Left lung (tissue), 10 donors: ENCODE results near the gene ASB2. TPM values are rescaled to one million over a fixed set of nuclear protein-coding genes. Genes with fewer than 3 reads are reported as not detected.

Source experiments
- ATAC-seq: fragments of 200-7000 bp; cut with Tn5 transposase; one replicate; pipeline ENCODE4 v1.9.1; 2020; ENCODE audit warnings: moderate library complexity
- DNase-seq, 4 donors: peaks; one replicate each; pipeline ENCODE4 v3.0.0-alpha.2; 2013 to 2020
- H3K27ac ChIP-seq, 2 donors: fragments of 200-600 bp; sonication (generic) in 1 of 2; one replicate each; pipeline versions ENCODE4 v1.5.0 to v1.8.0; 2020 to 2021
- H3K27me3 ChIP-seq, 2 donors: fragments of 200-600 bp; sonication (generic) in 1 of 2; one replicate each; pipeline versions ENCODE4 v1.5.0 to v1.8.0; 2020 to 2021
- H3K36me3 ChIP-seq, 2 donors: fragments of 200-600 bp; sonication (generic) in 1 of 2; one replicate each; pipeline versions ENCODE4 v1.5.0 to v1.8.0; 2020 to 2021
- H3K4me1 ChIP-seq, 2 donors: fragments of 200-600 bp; one replicate each; pipeline ENCODE4 v1.8.0; 2021
- H3K4me3 ChIP-seq, 2 donors: fragments of 200-600 bp; sonication (generic) in 1 of 2; one replicate each; pipeline versions ENCODE4 v1.5.0 to v1.8.0; 2020 to 2021; ENCODE audit warnings: mild to moderate bottlenecking in 1 of 2
- H3K9me3 ChIP-seq, 2 donors: fragments of 200-600 bp; sonication (generic) in 1 of 2; one replicate each; pipeline versions ENCODE4 v1.5.0 to v1.8.0; 2020 to 2021
- CTCF ChIP-seq, 2 donors: fragments of 200-600 bp; sonication (generic) in 1 of 2; IDR thresholded peaks; one replicate each; pipeline versions ENCODE4 v1.5.0 to v1.8.0; 2021; ENCODE audit warnings: antibody characterized with exemption in 2 of 2
- intact Hi-C, 2 donors: fragments of 100-400 bp; cut with DNase I; formaldehyde crosslinking; loops; one replicate each; pipeline versions ENCODE4 v1.11.2 to v1.14.2; 2022
- microRNA-seq, 2 donors: library from miRNA; unstranded; fragments of <30 nt; microRNA quantifications; one replicate each; pipeline ENCODE4, GENCODE V29; 2019
- polyA plus RNA-seq, 6 donors: library from polyadenylated mRNA; unstranded; fragments of 120-200 nt; gene quantifications; one replicate each; pipeline ENCODE4 v1.2.1, GENCODE V29; 2013; ENCODE audit not compliant: insufficient read length in 6 of 6
- total RNA-seq, 2 donors: library from RNA; stranded (reverse); fragmentation: NEBNext Ultra II Directional; extraction: Animal tissue kit (Norgen Biotek cat#: 25700); gene quantifications; one replicate each; pipeline ENCODE4 v1.2.1, GENCODE V29; 2021
- donor health status: DM: no; HTN: yes; CAD: no.
- donor health status: DM: no; HTN: no; CAD: no.

Gene ASB2
- total and polyA plus RNA-seq, 8 donors: 0.81 to 3.2 (median 1.6) TPM

- Histone ChIP-seq H3K27ac (no peak overlapping the region), H3K4me1 (no peaks in the 10 kb centered on the region), H3K27me3 (peaks cover 0 to 36% of the 10 kb centered on the region in 2 donors), H3K9me3 (no peaks in the 10 kb centered on the region), H3K4me3 (no peak overlapping the region), H3K36me3 (no peaks in the 10 kb centered on the region)
- intact Hi-C loops: loop anchor here in 1 of 2 donors (5.0 kb wide), 1 partner anchor 233 kb away; no protein-coding TSS in a partner anchor
- no peak for ATAC-seq
- TF ChIP-seq CTCF (IDR thresholded peaks at IDR 0.05): no peak
- no peak for DNase-seq
Observed at GRCh38 chr14:93889739-93890483, 86.5 kb downstream of the ASB2 start.

GRCh38 chr14:93888995-93889394 is 87.4 kb downstream of the ASB2 start:
- H3K27me3 ChIP-seq: peaks cover 0 to 36% of the 10 kb centered on the region in 2 donors
- no peaks in the 10 kb centered on the region for H3K9me3 ChIP-seq
- peak in 2 of 4 donors; percentile 32 to 37 for DNase-seq
- H3K36me3 ChIP-seq: no peaks in the 10 kb centered on the region
- no peaks in the 10 kb centered on the region for H3K4me1 ChIP-seq
- H3K4me3 ChIP-seq: no peak overlapping the region
- TF ChIP-seq CTCF (IDR thresholded peaks at IDR 0.05): no peak
- no peak overlapping the region for H3K27ac ChIP-seq
- ATAC-seq: peak; percentile 17
- intact Hi-C loops: no loop called here

GRCh38 chr14:93884950-93885349 is 91.4 kb downstream of the ASB2 start:
- Histone ChIP-seq H3K27me3 (peaks cover 0 to 18% of the 10 kb centered on the region in 2 donors), H3K36me3 (no peaks in the 10 kb centered on the region), H3K9me3 (no peaks in the 10 kb centered on the region), H3K27ac (no peak overlapping the region), H3K4me3 (no peak overlapping the region), H3K4me1 (no peaks in the 10 kb centered on the region)
- ATAC-seq: no peak
- no peak for TF ChIP-seq CTCF (IDR thresholded peaks at IDR 0.05)
- DNase-seq: no peak
- intact Hi-C loops: no loop called here

Small RNAs within 50 kb of the gene (microRNA-seq; reads per million reads assigned to microRNA genes)
- 0 to 0.17 reads per million in 2 donors for gene MIR4506

Other genes with a start within 250 kb of the ASB2 start
- under 1 TPM; 0.15 to 0.47 TPM for gene PRIMA1, start 188.1 kb downstream of the ASB2 start, total RNA-seq
- gene PRIMA1, start 188.1 kb downstream of the ASB2 start, polyA plus RNA-seq: 1 to 10 TPM in 1 of 6 donors, under 1 TPM in 5; 0.26 to 1.3 (median 0.86) TPM
- 1 to 10 TPM in 1 of 2 donors, not detected in 1; 1.1 TPM for gene FAM181A, start 49.2 kb downstream of the ASB2 start, total RNA-seq
- gene FAM181A, start 49.2 kb downstream of the ASB2 start, polyA plus RNA-seq: under 1 TPM in 5 of 6 donors, not detected in 1; 0.10 to 0.47 (median 0.26) TPM
- gene CCDC197, start 20.7 kb upstream of the ASB2 start, total RNA-seq: not detected
- gene CCDC197, start 20.7 kb upstream of the ASB2 start, polyA plus RNA-seq: not detected
- gene OTUB2, start 49.8 kb upstream of the ASB2 start, total RNA-seq: 1 to 10 TPM; 1.2 to 1.5 TPM
- gene OTUB2, start 49.8 kb upstream of the ASB2 start, polyA plus RNA-seq: 1 to 10 TPM; 3.6 to 5.4 (median 4.0) TPM
- 100 to 1,000 TPM; 142 to 148 TPM for gene DDX24, start 104.6 kb upstream of the ASB2 start, total RNA-seq
- gene DDX24, start 104.6 kb upstream of the ASB2 start, polyA plus RNA-seq: 100 to 1,000 TPM; 127 to 143 (median 136) TPM
- 10 to 100 TPM; 20.3 to 23.8 TPM for gene IFI27L1, start 104.7 kb upstream of the ASB2 start, total RNA-seq
- gene IFI27L1, start 104.7 kb upstream of the ASB2 start, polyA plus RNA-seq: 10 to 100 TPM; 25.8 to 34.3 (median 31.5) TPM
- gene IFI27, start 134.2 kb upstream of the ASB2 start, total RNA-seq: 100 to 1,000 TPM; 278 to 394 TPM
- gene IFI27, start 134.2 kb upstream of the ASB2 start, polyA plus RNA-seq: 10 to 100 TPM; 11.6 to 29.0 (median 22.6) TPM
- gene IFI27L2, start 153.0 kb upstream of the ASB2 start, total RNA-seq: 10 to 100 TPM; 37.9 to 59.3 TPM
- gene IFI27L2, start 153.0 kb upstream of the ASB2 start, polyA plus RNA-seq: 10 to 100 TPM; 30.7 to 49.0 (median 38.8) TPM
- 1 to 10 TPM in 1 of 2 donors, under 1 TPM in 1; 0.52 to 3.7 TPM for gene PPP4R4, start 197.8 kb upstream of the ASB2 start, total RNA-seq
- gene PPP4R4, start 197.8 kb upstream of the ASB2 start, polyA plus RNA-seq: under 1 TPM; 0.43 to 0.86 (median 0.62) TPM